Lung (tissue), 12 donors: ENCODE measurements around the gene PLA2G2A. TPM values are rescaled to one million over a fixed set of nuclear protein-coding genes. Genes with fewer than 3 reads are reported as not detected.

Experiments
- ATAC-seq: fragments of 200-7000 bp; cut with Tn5 transposase; one replicate; pipeline ENCODE4 v1.9.1; 2020; ENCODE audit warnings: moderate number of reproducible peaks; ENCODE audit not compliant: insufficient read depth, low FRiP score
- DNase-seq, 3 donors: peaks; one replicate each; pipeline ENCODE4 v3.0.0-alpha.2; 2013 to 2017
- H3K27ac ChIP-seq, 2 donors: one replicate each; pipeline ENCODE4 v1.5.1; 2013; ENCODE audit warnings: mild to moderate bottlenecking in 2 of 2, moderate library complexity in 2 of 2, control low read depth in 1 of 2, inconsistent platforms in 1 of 2, low read depth in 1 of 2, low read length in 1 of 2
- H3K27me3 ChIP-seq, 3 donors: one replicate each; pipeline ENCODE4 v1.5.1; 2013; ENCODE audit warnings: low read length in 2 of 3; ENCODE audit not compliant: control insufficient read depth in 3 of 3, insufficient read depth in 3 of 3
- H3K36me3 ChIP-seq, 4 donors: one replicate each; pipeline ENCODE4 v1.5.1; 2013; ENCODE audit warnings: low read length in 4 of 4, mild to moderate bottlenecking in 1 of 4, moderate library complexity in 1 of 4; ENCODE audit not compliant: control insufficient read depth in 4 of 4, insufficient read depth in 4 of 4
- H3K4me1 ChIP-seq, 5 donors: one replicate each; pipeline ENCODE4 v1.5.1; 2013; ENCODE audit warnings: low read length in 5 of 5, mild to moderate bottlenecking in 2 of 5, moderate library complexity in 1 of 5; ENCODE audit not compliant: control insufficient read depth in 5 of 5, insufficient read depth in 5 of 5
- H3K4me3 ChIP-seq: one replicate; pipeline ENCODE4 v1.5.1; 2013; ENCODE audit warnings: mild to moderate bottlenecking, control low read depth, moderate library complexity
- H3K9ac ChIP-seq, 2 donors: one replicate each; pipeline ENCODE4 v1.5.1; 2013; ENCODE audit warnings: low read length in 2 of 2, control low read depth in 1 of 2; ENCODE audit not compliant: insufficient read depth in 1 of 2
- H3K9me3 ChIP-seq, 4 donors: one replicate each; pipeline ENCODE4 v1.5.1; 2013; ENCODE audit warnings: low read length in 3 of 4, mild to moderate bottlenecking in 1 of 4, moderate library complexity in 1 of 4; ENCODE audit not compliant: control insufficient read depth in 4 of 4, insufficient read depth in 3 of 4
- CTCF ChIP-seq: IDR thresholded peaks from 2 replicates; pipeline ENCODE4 v1.5.1; 2012; ENCODE audit warnings: mild to moderate bottlenecking; ENCODE audit errors: control extremely low read depth, extremely low read depth
- WGBS, 2 donors: extraction: QIAGEN DNeasy Blood & Tissue Kit; methylation state at CpG; one replicate each; pipeline ENCODE4 v1.1.7; 2013; 5-methylcytosine and 5-hydroxymethylcytosine counted together
- polyA plus RNA-seq, 2 donors: library from polyadenylated mRNA; stranded (reverse); fragments of 200-250 nt; gene quantifications; one replicate each; pipeline ENCODE4 v1.2.1, GENCODE V29; 2013
- total RNA-seq, 2 donors: library from RNA; depleted of rRNA in 1 of 2; stranded (reverse); fragments of >200 nt in 1 of 2; gene quantifications; one replicate each; pipeline ENCODE4 v1.2.1, GENCODE V29; 2014 to 2021
- donor health status: control.
- donor health status: control.
- donor health status: Bipolar disorder and iron deficiency.
- donor health status: healthy.
- donor health status: DM: yes; HTN: yes; CAD: no.

The PLA2G2A gene
- total and polyA plus RNA-seq, 4 donors: 1.8 to 168 (median 31.3) TPM

GRCh38 chr1:19942657-19943056, 36.8 kb downstream of the PLA2G2A start:
- Histone ChIP-seq H3K36me3 (no peaks in the 10 kb centered on the region), H3K4me3 (no peak overlapping the region), H3K27me3 (peaks cover 0 to 10% (median 0%) of the 10 kb centered on the region in 3 donors), H3K9me3 (no peaks in the 10 kb centered on the region), H3K4me1 (peaks cover 0 to 17% (median 5%) of the 10 kb centered on the region in 5 donors), H3K9ac (no peak overlapping the region), H3K27ac (no peak overlapping the region)
- no peak for TF ChIP-seq CTCF
- no peak for ATAC-seq
- DNase-seq: no peak
- WGBS, 2 donors: 93 to 100% methylated on average over 2 of the region's 2 CpGs

GRCh38 chr1:19942088-19942487, 37.3 kb downstream of the PLA2G2A start:
- Histone ChIP-seq H3K4me3 (no peak overlapping the region), H3K27me3 (peaks cover 0 to 10% (median 0%) of the 10 kb centered on the region in 3 donors), H3K9me3 (no peaks in the 10 kb centered on the region), H3K9ac (no peak overlapping the region), H3K27ac (no peak overlapping the region), H3K4me1 (peaks cover 0 to 14% (median 5%) of the 10 kb centered on the region in 5 donors), H3K36me3 (no peaks in the 10 kb centered on the region)
- WGBS, 2 donors: 75 to 88% methylated on average over 3 of the region's 3 CpGs
- ATAC-seq (no peak), DNase-seq (no peak)
- TF ChIP-seq CTCF: no peak

- no peaks in the 10 kb centered on the region for H3K36me3 ChIP-seq
- no peak for TF ChIP-seq CTCF
These were observed 38.2 kb downstream of the PLA2G2A start for GRCh38 chr1:19941206-19941568.

GRCh38 chr1:19940486-19941205, 38.8 kb downstream of the PLA2G2A start:
- H3K36me3 ChIP-seq: no peaks in the 10 kb centered on the region
- no peak for ATAC-seq

More at GRCh38 chr1:19941206-19941568, 38.2 kb downstream of the PLA2G2A start:
- Histone ChIP-seq H3K4me3 (no peak overlapping the region), H3K27ac (no peak overlapping the region), H3K4me1 (peaks cover 0 to 5% (median 4%) of the 10 kb centered on the region in 5 donors), H3K9me3 (no peaks in the 10 kb centered on the region), H3K9ac (no peak overlapping the region), H3K27me3 (peaks cover 0 to 10% (median 0%) of the 10 kb centered on the region in 3 donors)
- DNase-seq: no peak
- WGBS, 2 donors: 92 to 95% methylated on average over 3 of the region's 3 CpGs
- no peak for ATAC-seq

More at GRCh38 chr1:19940486-19941205, 38.8 kb downstream of the PLA2G2A start:
- no peak for DNase-seq
- Histone ChIP-seq H3K9me3 (no peaks in the 10 kb centered on the region), H3K27me3 (peaks cover 0 to 5% (median 0%) of the 10 kb centered on the region in 3 donors), H3K9ac (no peak overlapping the region), H3K27ac (no peak overlapping the region), H3K4me1 (peaks cover 0 to under 1% (median 0%) of the 10 kb centered on the region in 5 donors), H3K4me3 (no peak overlapping the region)
- TF ChIP-seq CTCF: no peak
- 68 to 81% methylated on average over 7 of the region's 7 CpGs for WGBS, 2 donors
